Loucy (cell line): ENCODE results near the gene TMEM117.

Experiments used
- CTCF ChIP-seq: fragments of 200-600 bp; sonication (generic); conservative IDR thresholded peaks from 2 replicates; pipeline ENCODE4 v1.5.1; 2014; ENCODE audit warnings: mild to moderate bottlenecking, antibody characterized with exemption, low read length
- EZH2phosphoT487 ChIP-seq: fragments of 200-600 bp; IDR thresholded peaks from 2 replicates; pipeline ENCODE4 v1.6.1; 2018; ENCODE audit warnings: antibody characterized with exemption, mild to moderate bottlenecking, moderate library complexity, borderline replicate concordance

DNA sequence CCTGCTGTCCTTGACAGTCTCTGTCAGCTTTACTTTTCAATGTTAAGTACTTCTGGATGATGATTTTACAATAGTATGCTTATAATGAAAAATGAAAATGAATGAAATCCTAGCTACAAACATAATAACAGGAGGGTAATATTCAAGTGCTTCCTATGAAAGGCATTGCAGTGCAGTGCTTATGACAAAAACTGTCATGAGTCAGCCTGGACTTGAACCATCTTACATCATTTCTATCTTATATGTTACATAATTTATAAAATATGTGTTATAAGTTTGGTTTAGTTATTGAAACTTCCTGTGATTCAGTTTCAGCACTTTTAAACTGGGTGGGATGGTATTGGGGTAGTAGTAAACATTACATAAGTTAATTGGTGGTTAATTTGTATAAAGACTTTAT, 451.7 kb downstream of the TMEM117 start:
- TF ChIP-seq CTCF (no peak), EZH2phosphoT487 (no peak)
